Vagina (tissue), 2 donors: Measurements from ENCODE around the gene PPDPF.

Experiments
- POLR2A ChIP-seq, 2 donors: fragments of 450-650 bp; IDR thresholded peaks; one replicate each; pipeline ENCODE4 v1.6.1; 2017; ENCODE audit warnings: antibody characterized with exemption in 2 of 2, mild to moderate bottlenecking in 2 of 2, moderate library complexity in 2 of 2
- TF ChIP-seq, protein P1 (sequence below), 3 experiments: fragments of 450-650 bp in 2 of 3; fragments of 200-600 bp in 1 of 3; sonication (generic) in 1 of 3; IDR thresholded peaks; one replicate each; pipeline ENCODE4 v1.5.1; 2017 to 2019; ENCODE audit warnings: antibody characterized with exemption in 3 of 3, mild to moderate bottlenecking in 2 of 3, moderate library complexity in 2 of 3

DNA sequence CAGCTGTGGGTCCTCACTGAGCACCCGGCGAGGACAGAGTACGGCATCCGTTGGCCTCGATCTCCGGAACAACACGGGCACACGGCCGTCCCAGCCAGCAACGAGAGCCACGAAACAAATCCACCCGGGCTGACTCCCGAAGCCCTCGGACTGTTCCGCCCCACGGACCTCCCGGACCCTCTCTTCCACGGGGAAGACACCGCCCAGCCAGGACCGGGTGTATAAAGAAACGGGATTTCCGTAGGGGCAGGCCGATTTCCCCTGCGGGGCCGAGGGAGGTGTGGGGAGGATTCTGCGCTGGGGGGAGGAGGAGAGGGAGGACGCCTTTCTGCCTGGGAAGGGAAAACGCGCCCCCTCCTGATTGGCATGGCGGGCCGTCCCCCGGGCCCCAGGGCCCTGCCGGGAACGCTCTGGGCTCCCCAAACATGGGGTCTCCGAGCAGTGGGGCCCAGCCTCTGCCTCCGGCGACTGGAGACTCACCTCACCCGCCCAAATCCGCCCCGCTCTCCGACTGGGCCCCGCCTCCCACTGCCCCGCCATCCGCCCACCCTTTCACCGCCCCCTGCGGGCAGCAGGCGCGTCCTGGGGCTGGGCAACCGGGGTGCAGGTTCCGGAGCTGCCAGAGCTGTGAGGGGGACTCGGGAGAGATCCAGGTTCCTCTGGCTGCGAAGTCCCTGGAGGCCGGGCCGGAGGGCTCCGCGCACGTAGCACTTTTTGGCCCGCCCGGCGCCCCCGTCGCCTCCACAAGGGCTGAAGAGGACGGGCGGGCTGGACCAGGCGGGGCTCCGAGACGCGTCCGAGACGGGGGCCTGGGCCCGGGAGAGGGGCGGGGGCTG lies 679 bp upstream of the PPDPF start:
- TF ChIP-seq, protein P1, sequence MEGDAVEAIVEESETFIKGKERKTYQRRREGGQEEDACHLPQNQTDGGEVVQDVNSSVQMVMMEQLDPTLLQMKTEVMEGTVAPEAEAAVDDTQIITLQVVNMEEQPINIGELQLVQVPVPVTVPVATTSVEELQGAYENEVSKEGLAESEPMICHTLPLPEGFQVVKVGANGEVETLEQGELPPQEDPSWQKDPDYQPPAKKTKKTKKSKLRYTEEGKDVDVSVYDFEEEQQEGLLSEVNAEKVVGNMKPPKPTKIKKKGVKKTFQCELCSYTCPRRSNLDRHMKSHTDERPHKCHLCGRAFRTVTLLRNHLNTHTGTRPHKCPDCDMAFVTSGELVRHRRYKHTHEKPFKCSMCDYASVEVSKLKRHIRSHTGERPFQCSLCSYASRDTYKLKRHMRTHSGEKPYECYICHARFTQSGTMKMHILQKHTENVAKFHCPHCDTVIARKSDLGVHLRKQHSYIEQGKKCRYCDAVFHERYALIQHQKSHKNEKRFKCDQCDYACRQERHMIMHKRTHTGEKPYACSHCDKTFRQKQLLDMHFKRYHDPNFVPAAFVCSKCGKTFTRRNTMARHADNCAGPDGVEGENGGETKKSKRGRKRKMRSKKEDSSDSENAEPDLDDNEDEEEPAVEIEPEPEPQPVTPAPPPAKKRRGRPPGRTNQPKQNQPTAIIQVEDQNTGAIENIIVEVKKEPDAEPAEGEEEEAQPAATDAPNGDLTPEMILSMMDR (IDR thresholded peaks at IDR 0.05), result no peak
- TF ChIP-seq POLR2A (IDR thresholded peaks at IDR 0.05), result no peak
